GM18867 (cell line): ENCODE results near the gene SEC31B.

Source experiments
- ATAC-seq: cut with Tn5 transposase; IDR thresholded peaks from one replicate; pipeline ENCODE4 v1.9.1; 2021; ENCODE audit warnings: mild to moderate bottlenecking, moderate library complexity; ENCODE audit not compliant: unreplicated experiment

SEC31B gene

DNA sequence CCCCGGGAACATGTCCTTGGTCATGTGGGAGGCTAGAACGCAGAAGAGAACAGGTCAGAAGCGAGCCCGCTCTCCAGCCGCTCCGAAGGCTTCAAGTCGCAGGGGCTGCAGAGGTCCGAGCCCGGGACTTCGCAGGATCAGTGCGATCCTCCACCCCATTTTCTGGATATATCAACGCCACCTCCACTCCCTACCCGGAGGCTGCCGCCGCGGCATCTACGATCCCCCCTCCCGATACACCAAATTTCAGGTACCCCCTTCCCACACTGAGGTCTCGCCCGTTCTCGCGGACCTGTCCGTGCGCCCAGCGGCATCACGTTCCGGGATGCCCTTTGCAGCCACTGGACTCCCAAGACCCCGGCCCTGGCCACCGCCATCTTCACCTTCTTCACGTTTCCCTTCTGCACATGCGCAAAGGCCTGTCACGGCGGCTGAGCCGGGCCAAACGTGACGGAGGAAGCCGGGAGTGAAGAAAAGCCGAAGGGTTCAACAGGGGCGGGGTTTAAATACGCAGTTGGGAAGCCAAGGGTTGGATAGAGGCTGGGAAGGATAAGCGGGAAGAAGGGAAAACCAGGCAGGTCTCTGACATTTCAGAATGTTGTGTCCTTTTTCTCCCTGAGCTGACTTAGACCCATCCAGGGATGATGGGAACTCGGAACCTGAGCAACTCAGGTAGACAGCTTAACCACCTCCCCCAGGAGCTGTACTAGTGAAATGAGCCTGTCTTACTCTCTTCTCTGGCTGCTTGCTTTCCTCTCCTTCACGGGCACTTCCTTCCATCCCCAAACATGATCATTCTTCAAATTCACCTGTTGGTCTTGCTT lies 10.0 kb upstream of the SEC31B start, which contains the start of gene NDUFB8:
TSS of gene NDUFB8 (minus strand) at position 397 of the 824 bp plus-strand sequence. CDS start at position 377, 20 bp downstream.
- peak; percentile 44 for ATAC-seq

DNA sequence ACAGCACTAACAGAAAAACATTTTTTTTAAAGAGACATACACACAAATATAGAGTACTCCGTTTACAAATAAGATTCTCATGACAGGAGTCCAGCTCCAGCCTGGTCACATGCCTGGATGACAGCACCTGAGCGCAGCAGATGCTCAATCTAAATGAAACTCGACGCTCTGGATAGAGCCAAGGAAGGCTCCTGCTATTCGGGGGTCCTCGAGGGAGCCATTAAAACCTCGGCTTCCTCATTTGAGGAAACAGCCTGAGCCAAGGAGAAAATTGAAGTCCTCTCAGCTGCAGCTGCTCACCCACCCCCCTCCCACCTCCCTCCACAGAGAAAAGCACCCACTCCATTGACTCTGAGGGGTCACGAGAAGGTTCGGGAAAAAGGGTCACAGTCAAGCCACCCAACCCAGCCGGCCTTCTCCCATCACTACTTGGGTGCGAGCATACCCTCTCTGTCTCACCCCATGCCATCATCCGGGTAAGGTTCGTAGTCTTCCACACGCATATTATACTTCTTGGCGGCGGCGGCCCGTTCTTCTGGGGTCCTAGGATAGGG lies 9.3 kb upstream of the SEC31B start:
- ATAC-seq: peak; percentile 21

DNA sequence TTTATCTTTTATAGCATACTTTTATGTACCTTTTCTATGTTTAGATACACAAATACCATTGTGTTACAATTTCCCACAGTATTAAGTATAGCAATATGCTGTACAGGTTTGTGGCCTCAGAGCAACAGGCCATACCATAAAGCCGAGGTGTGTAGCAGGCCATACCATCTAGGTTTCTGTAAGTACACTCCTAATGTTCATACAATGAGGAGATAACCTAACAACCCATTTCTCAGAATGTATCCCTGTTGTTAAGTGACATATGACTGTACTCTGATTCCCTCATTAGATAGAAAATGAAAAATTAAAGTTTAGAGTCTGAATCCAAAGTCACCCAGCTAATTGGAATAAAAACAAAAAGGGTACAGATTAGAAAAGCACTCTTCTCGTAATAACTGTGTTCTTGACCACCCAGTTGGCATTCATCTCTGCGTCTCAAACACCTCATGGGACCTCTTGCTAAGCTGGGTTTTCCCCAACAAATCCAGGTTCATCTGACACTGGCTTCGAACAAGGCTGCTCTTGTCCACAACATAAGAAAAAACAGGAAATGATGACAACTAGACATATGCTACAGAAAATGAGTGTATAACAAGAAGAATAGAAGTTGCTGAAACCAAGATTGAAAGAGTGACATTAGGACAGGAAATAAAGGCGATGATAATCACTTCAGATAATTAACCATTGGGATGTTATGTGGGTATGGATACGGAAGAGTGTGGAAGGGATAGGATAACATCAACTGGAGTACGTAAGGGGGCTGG lies 8.6 kb upstream of the SEC31B start:
- ATAC-seq: no peak

DNA sequence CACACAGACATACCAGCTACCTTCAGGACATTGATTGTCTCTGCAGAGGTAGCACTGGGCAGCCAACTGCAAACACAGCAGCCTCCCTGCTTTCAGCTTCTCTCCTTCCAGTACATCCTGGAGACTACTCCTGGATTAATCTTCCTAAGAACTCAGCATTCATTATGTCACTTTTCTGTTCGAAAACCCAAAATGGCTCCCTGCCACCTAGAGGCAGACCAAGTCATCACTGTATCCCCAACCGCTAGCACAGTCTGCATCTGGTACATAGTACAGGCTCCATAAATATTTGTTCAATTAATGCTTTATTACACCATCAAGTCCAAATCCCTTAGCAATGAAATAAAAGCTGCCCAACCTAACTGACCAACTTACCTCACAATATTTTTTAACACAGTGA lies 5.0 kb upstream of the SEC31B start:
- no peak for ATAC-seq

DNA sequence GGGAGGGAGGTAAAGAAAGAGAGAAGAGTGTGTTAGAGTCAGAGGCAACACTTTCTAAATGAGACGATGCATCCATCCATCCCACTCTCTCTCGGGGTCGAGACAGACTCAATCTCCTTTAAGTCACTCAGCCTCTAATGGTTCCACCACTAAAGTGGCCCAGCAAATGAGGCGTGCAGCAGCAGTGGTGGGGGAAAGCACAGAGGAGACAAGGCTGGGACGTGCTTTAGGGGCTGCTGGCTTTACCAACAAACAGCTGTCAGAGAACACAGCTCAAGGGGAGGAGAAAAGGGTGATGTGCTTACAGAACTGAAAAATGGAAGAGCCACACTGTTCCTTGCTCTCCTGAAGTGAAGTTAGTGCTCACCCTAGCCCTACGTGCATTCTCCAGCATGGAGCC lies 4.5 kb upstream of the SEC31B start:
- no peak for ATAC-seq

DNA sequence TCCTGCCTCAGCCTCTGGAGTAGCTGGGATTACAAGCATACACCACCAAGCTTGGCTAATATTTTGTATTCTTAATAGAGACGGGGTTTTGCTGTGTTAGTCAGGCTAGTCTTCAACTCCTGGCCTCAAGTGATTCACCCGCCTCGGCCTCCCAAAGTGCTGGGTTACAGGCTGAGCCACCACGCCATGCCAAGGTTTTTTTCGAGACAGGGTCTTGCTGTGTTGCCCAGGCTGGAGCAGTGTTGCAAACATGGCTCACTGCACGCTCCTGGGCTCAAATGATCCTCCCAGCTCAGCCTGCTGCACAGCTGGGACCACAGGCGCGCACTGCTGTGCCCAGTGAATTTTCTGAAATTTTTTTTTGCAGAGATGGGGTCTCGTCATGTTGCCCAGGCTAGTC lies 3.3 kb upstream of the SEC31B start:
- no peak for ATAC-seq

DNA sequence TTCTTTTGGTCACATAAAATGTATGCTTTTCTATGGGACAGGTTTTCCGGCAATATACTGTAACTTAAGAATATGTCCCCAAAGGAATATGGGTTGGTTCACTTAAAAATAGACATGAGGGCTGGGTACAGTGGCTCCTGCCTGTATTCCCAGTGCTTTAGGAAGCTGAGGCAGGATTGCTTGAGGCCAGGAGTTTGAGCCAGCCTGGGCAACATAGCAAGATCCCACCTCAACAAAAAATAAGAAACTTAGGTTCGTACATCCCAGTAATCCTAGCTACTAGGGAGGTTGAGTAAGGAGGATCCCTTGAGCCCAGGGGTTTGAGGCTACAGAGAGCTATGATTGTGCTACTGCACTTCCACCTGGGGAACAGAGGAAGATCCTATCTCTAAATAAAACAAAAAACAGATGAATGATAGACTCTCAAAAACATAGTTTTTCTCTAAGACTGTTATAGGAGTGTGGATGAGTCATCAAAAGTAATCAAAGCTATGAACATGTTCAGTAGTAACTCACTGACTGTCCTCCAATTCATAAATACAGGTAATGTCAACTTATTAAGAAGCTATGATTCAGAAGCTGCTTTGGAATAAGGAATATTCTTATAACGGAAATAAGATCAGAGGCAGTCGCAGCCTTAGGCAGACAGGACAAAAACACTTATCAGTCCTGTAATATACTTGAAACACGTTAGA lies 2.6 kb upstream of the SEC31B start:
- ATAC-seq: no peak

DNA sequence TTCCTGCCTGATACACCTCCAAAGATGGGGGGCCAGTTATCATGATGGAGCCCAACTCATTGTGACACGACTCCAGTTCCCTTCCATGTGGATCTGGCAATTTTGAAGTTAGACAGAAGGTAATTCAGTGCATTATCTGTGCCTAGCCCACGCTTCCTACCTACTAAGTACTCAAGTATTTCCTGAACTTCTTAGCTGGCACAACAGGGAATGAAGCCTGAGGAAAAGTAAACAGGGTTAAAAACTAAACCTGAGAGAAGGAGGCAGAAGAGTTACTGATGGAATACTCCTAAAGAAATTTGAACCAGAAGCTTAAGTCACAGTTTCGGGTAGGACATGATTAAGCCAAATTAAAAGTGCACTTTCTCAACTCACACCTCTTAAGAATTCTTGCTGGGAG lies 1.1 kb upstream of the SEC31B start:
- no peak for ATAC-seq

DNA sequence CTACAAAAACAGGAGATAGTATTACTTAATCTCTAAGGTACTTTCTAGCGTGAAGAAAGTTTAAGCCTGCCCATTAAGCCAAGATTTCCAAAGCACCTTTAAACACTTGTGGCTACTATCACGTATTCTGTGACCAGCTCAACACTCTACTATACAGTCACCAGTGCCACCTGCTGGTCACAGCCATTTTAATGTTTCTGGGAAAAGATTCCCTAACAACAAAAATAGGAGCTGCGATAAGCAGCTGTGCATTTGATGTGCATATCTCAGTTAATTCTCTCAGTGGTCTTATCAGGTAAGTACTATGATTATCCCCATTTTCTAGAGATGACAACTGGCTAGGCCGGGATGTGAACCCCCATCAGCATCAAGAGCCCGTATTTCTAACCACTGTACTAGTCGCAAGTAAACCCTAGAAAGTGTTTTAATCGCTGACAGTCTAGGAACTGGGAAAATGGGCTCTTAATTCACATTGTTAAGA lies 860 bp downstream of the SEC31B start:
- ATAC-seq: no peak

DNA sequence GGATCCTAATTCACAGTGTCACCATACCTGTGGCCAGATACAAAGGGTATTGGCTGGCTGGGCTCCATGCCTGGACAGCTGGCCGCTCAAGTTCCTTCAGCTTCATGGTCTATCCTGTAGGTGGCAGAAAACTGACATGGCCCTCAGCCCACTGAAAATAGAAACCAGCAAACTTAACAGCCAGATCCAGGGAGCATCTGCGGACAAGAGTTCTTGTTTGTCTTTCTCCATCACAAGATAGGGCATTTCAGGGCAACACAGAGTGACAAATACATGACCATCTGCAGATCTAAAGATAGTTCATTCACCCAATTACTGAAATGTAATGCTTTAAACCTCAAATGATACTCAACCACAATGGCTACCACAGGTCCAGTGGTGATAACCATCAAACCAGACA lies 2.8 kb downstream of the SEC31B start:
- ATAC-seq: no peak

DNA sequence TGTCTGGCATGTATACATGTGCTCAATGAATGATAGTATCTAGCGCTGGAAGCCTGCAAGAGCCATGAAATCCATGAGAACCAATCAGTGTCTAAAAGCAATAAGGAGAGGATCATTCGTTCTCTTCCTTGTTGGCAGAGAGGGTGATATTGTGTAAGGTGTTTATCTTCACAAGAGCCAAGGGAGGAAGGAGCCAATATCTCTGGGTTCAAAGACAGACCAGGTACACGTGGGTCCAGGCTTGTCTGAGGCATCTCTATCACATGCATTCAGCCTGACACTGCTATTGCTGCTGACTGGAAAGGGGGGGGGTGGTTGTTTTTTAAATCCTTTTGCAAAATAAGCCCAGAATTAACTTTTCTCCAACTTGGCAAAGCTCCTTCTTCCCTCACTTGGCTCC lies 4.0 kb downstream of the SEC31B start:
- ATAC-seq: no peak

DNA sequence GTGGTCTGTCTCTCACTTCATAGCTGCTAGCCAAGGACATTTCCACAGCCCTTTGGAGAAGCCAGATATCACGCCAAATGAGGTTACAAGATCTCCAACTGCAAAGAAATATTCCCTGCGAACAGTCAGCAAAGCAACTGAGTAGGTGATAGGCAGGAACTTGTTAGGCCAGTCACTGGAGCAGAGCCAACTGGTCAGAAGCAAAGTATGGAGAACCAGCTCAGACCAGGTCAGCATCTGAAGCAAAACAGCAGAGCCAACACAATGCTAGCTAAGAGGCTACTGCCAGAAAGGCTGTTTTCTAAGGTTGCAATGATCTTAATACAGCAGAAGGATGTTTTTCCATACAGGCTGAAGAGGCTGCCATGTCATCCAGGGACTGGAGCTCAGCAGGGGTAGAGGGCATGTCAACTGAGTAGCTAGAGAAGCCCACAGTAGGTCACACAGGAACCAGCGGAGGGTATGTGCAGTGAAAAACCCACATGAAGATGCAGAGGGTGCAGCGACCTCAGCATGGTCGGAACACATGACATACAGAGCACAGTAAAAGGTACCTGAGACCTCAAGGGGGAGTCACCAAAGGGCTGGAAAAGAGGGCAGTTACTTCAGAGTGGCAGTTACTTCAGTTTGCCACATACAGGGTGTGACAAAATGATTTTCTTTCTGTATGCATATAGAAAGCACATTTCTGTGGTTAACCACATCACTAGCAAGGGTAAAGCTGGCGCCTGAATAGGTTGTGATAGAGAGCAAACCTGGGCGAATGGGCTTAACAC lies 8.9 kb downstream of the SEC31B start:
- peak; percentile 72 for ATAC-seq

DNA sequence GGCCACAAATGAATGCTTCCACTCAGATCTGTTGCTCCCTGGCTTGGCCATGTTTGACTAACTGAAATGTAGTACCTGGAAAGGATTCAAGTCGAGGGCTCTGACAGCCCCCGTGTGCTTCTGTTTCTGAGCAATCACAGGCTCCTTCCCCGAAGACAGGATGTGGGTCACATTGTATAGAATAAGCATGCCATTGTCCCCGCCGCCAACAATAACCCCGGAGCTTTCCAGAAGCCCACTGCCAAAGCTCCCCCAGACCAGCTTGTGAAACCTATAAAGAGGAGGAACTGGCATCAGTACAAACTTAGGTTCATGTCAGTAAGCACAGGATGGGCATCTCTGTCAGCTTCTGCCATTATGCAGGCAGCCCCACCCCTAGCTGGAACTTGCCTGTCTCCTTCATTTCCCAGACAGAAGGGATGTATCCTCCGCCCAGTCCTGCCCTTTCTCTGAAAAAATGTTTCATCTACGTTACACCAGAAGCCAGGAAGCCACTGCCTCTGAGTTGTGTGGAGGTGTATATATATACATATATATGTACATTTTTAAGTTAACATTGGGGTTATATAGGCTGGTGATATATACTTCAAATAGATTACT lies 10.3 kb downstream of the SEC31B start:
- ATAC-seq: no peak

DNA sequence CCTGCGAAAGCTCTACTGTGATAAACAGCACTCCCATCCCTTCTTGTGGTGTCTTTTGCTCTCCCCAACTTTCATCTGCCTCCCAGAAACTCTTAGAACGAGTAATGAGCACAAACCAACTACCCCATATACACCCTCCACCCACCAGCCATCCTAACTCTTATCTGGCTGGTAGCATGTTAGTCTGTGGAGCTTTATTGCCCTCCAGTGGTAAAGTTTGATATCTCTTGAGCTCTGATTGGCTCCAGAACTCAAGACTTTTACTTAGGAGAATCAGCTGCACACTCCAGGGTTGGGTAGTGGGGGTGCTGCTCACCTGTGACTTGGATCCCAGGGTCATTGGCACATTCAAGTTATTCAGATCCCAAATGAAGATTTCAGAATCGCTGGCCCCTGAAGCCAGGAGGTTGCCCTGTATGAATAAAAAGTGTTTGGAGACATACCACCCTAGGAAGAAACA lies 10.9 kb downstream of the SEC31B start:
- no peak for ATAC-seq

DNA sequence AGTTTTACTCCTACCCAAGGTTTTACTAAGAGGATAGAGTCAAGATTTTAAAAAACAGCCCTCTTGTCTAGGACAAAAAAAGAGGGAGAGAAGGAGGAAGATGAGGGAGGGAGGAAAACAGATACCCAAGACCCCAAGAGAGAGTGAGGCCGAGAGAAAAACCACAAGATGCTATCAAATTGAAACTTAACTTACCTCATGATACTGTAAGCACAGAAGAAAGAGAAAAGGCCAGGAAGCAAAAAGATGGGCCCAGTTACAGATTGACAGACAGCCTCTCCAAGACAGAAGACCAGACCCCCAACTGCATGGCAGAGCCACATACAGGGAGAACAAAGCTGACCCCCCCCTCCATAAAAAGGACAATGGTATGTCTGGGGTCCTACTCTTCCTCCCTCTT lies 11.4 kb downstream of the SEC31B start:
- ATAC-seq: no peak

DNA sequence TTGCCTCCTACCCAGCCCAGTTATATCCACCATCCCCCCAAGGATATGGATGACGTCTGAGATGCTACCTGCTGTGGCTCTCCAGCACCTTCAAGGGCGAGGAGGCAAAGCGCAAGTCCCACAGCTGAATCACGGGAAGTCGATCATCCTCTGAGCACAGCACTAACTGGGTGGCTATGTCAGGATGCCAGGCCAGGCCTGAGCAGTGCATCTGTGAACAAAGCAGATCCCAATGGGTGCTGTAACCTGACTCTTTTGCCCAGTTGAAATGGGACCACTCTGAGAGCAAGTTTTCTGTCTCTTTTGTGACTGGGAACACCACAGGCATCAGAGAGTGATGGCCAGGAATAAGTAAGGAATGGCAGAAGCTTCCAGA lies 12.3 kb downstream of the SEC31B start:
- ATAC-seq: no peak

DNA sequence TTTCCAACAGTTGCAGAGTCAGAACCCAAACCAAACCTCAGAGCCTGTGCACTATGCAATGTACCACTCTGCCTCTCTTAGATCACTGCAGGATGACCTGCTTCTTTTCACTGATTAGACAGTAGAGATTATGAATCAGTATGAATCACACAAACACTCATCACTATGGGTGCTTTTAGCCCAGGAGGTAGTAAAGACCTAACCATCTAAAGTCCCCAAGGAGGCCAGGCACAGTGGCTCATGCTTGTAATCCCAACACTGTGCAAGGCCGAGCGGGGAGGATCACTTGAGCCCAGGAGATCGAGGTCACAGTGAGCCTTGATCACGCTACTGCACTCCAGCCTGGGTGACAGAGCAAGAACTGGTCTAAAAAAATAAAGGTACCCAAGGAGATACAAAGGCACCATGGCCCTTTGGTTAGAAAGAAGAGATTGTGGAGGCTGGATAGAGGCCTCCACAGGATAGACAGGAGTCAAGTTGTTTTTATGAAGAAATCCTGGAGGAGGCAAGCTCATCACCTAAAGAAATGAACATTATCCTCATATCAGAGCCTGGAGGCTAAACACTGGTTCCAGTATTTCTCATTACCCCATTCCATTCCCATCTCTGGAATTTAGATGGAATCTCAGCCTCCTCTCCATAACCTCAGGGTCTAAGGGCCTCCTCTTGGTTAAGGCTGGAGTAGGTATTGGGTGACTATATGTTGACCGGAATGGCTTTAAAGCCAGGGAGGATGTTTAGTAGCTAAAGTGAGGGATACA lies 12.9 kb downstream of the SEC31B start:
- no peak for ATAC-seq

DNA sequence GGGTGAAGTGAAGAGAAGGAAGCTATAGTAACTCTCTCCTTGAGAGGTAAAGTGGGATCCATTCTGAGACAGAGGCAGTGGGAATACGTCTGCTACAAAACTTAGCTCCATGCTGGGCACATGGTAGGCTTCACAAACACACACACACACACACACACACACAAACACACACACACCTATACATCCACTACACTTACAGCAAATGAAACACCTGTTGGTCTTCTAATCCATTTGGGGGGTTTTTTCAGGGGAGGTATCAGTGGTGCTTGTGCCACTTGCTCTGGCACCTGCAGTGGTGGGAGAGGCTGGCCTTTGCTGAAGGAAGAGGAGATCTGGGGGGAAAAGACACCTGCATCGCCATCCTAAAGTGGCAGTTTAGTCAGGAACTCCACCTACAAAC lies 14.5 kb downstream of the SEC31B start:
- ATAC-seq: no peak

DNA sequence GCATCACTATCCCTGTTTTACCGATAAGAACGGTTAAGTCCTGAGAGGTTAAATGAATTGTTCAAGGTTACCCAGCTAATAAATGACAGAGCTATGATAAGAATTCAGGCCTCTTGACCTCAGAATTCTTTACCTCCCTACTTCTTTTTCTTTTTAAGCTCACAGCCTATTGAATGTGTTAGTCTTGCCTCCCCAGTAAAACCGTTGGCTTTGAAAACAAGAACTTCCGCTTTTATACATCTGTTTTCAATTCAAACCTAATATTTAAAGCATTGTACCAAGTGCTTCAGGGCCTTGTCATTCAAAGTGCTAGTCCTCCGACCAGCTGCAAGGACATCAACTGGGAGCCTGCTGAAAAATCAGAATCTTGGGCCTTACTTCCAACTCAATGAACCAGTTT lies 15.6 kb downstream of the SEC31B start:
- no peak for ATAC-seq
